ENCODE data around the gene MRPL43. TPM values are rescaled to one million over a fixed set of nuclear protein-coding genes. Genes with fewer than 3 reads are reported as not detected.

Gene MRPL43
- total and polyA plus RNA-seq, 5 donors from 2014 or later = 40.2 to 148 (median 136) TPM

- H3K4me1 Mint-ChIP-seq = peaks cover 4 to 22% (median 12%) of the 10 kb centered on the region in 4 donors
- DNase-seq (no peak), ATAC-seq (ENCODE audit: low read depth in 2 of 2) (no peak)
- H3K36me3 ChIP-seq (ENCODE audit: control insufficient read depth, insufficient read depth, low read length) = no peaks in the 10 kb centered on the region
- no peak overlapping the region for H3K4me3 ChIP-seq (ENCODE audit: low read depth, low read length)
- peaks cover 43% of the 10 kb centered on the region for H3K27me3 Mint-ChIP-seq
- no peaks in the 10 kb centered on the region for H3K9me3 ChIP-seq (ENCODE audit: control insufficient read depth in 2 of 2, low read length in 2 of 2)
- H3K4me1 ChIP-seq (ENCODE audit: control insufficient read depth, insufficient read depth, low read length, poor library complexity, severe bottlenecking) = peaks cover 9% of the 10 kb centered on the region
- H3K9me3 Mint-ChIP-seq = peaks cover 0 to 1% (median 0%) of the 10 kb centered on the region in 7 donors
- peaks cover 13% of the 10 kb centered on the region for H3K27me3 ChIP-seq (ENCODE audit: control insufficient read depth, insufficient read depth, low read length)
- H3K36me3 Mint-ChIP-seq = no peaks in the 10 kb centered on the region
- H3K27ac ChIP-seq (ENCODE audit: insufficient read depth, low read length, poor library complexity, severe bottlenecking) = no peak overlapping the region
- no peak overlapping the region for H3K27ac Mint-ChIP-seq
- no peak overlapping the region for H3K4me3 Mint-ChIP-seq
These were observed 29.5 kb upstream of the MRPL43 start for GRCh38 chr10:101016814-101017213.

- no peaks in the 10 kb centered on the region for H3K36me3 Mint-ChIP-seq
- Histone ChIP-seq H3K4me1 (ENCODE audit: control insufficient read depth, insufficient read depth, low read length, poor library complexity, severe bottlenecking) (peaks cover 9% of the 10 kb centered on the region), H3K27ac (ENCODE audit: insufficient read depth, low read length, poor library complexity, severe bottlenecking) (no peak overlapping the region), H3K36me3 (ENCODE audit: control insufficient read depth, insufficient read depth, low read length) (no peaks in the 10 kb centered on the region), H3K4me3 (ENCODE audit: low read depth, low read length) (no peak overlapping the region), H3K9me3 (ENCODE audit: control insufficient read depth in 2 of 2, low read length in 2 of 2) (no peaks in the 10 kb centered on the region), H3K27me3 (ENCODE audit: control insufficient read depth, insufficient read depth, low read length) (peaks cover 13% of the 10 kb centered on the region)
- DNase-seq = no peak
- no peak for ATAC-seq (ENCODE audit: low read depth in 2 of 2)
- peaks cover 39% of the 10 kb centered on the region for H3K27me3 Mint-ChIP-seq
- H3K4me3 Mint-ChIP-seq = no peak overlapping the region
- H3K27ac Mint-ChIP-seq = no peak overlapping the region
- H3K9me3 Mint-ChIP-seq = peaks cover 0 to 1% (median 0%) of the 10 kb centered on the region in 7 donors
- peaks cover 4 to 22% (median 12%) of the 10 kb centered on the region in 4 donors for H3K4me1 Mint-ChIP-seq
These were observed 28.3 kb upstream of the MRPL43 start for GRCh38 chr10:101015582-101015973.

- H3K36me3 Mint-ChIP-seq = no peaks in the 10 kb centered on the region
- peaks cover 39% of the 10 kb centered on the region for H3K27me3 Mint-ChIP-seq
- no peak overlapping the region for H3K27ac Mint-ChIP-seq
- Histone ChIP-seq H3K27ac (ENCODE audit: insufficient read depth, low read length, poor library complexity, severe bottlenecking) (no peak overlapping the region), H3K4me1 (ENCODE audit: control insufficient read depth, insufficient read depth, low read length, poor library complexity, severe bottlenecking) (peaks cover 9% of the 10 kb centered on the region), H3K27me3 (ENCODE audit: control insufficient read depth, insufficient read depth, low read length) (peaks cover 13% of the 10 kb centered on the region), H3K36me3 (ENCODE audit: control insufficient read depth, insufficient read depth, low read length) (no peaks in the 10 kb centered on the region), H3K4me3 (ENCODE audit: low read depth, low read length) (no peak overlapping the region), H3K9me3 (ENCODE audit: control insufficient read depth in 2 of 2, low read length in 2 of 2) (no peaks in the 10 kb centered on the region)
- H3K4me1 Mint-ChIP-seq = peaks cover 4 to 22% (median 12%) of the 10 kb centered on the region in 4 donors
- ATAC-seq (ENCODE audit: low read depth in 2 of 2) (no peak), DNase-seq (no peak)
- H3K9me3 Mint-ChIP-seq = peaks cover 0 to 1% (median 0%) of the 10 kb centered on the region in 7 donors
- no peak overlapping the region for H3K4me3 Mint-ChIP-seq
These were observed 27.8 kb upstream of the MRPL43 start for GRCh38 chr10:101014966-101015581.

DNA sequence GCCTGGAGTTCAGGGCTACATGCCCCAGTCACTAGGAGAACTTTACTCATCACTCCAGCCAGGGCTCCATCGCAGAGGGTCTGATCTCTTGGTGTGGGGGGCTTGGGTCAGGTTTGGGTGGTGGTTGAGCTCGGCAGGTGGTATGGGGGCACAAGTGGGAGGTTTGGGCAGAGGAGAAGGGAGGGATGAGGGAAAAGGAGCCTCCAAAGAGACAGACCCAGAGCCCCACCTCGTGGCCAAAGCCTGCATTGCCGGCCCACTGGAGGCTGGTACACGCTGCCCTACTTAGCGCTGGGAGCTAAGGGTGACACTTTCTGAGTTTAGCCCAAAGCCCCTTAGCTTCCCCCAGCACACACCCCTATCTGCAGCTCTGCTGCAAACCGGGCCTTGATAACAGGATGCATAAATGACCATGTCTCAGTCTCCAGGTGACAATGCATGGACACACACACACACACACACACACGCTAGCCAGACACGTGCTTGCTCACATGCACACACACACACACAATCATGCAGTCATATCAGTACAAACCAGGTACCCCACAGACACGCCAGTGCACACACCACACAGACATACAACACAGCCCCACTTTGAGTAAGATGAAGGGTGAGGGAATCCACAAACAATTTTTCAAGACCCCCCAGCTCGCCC is 27.1 kb upstream of the MRPL43 start:
- Histone ChIP-seq H3K4me1 (ENCODE audit: control insufficient read depth, insufficient read depth, low read length, poor library complexity, severe bottlenecking) (peaks cover 9% of the 10 kb centered on the region), H3K36me3 (ENCODE audit: control insufficient read depth, insufficient read depth, low read length) (no peaks in the 10 kb centered on the region), H3K27me3 (ENCODE audit: control insufficient read depth, insufficient read depth, low read length) (peaks cover 13% of the 10 kb centered on the region), H3K4me3 (ENCODE audit: low read depth, low read length) (no peak overlapping the region), H3K9me3 (ENCODE audit: control insufficient read depth in 2 of 2, low read length in 2 of 2) (no peaks in the 10 kb centered on the region), H3K27ac (ENCODE audit: insufficient read depth, low read length, poor library complexity, severe bottlenecking) (no peak overlapping the region)
- Mint-ChIP-seq H3K4me1 (peaks cover 4 to 20% (median 12%) of the 10 kb centered on the region in 4 donors), H3K9me3 (peaks cover 0 to 1% (median 0%) of the 10 kb centered on the region in 7 donors), H3K4me3 (no peak overlapping the region), H3K27ac (peak overlapping the region in 2 of 3 donors; percentile 32 to 77), H3K36me3 (no peaks in the 10 kb centered on the region), H3K27me3 (peaks cover 35% of the 10 kb centered on the region)
- peak in 1 of 2 donors; percentile 55 for ATAC-seq (ENCODE audit: low read depth in 2 of 2)
- peak; percentile 61 to 72 (median 62) for DNase-seq

DNA sequence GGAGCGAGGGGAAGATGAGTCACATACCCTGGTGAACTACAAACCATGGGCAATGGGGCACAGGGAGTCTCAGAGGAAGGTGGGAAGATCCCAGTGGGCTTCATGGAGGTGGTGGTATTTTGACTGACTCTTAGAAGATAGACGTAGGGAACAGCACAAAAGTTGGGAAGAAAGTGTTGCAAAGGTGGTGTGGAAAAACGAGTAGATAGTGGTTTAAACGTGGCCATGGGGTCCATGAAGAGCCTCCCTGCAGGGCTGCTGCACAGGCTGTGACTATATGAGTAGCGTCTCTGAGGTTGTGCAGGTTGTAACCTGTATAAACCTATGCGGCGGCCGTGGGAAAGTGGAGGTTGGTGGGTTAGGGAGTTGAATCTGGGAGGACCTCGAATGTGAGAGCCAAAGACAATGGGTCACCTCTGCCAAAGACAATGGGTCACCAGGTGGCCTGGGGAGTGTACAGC is 26.1 kb upstream of the MRPL43 start:
- Mint-ChIP-seq H3K9me3 (peaks cover 0 to 1% (median 0%) of the 10 kb centered on the region in 7 donors), H3K4me3 (no peak overlapping the region), H3K36me3 (no peaks in the 10 kb centered on the region), H3K27me3 (peaks cover 28% of the 10 kb centered on the region), H3K4me1 (peaks cover 4 to 18% (median 12%) of the 10 kb centered on the region in 4 donors), H3K27ac (peak overlapping the region in 1 of 3 donors; percentile 30)
- Histone ChIP-seq H3K27ac (ENCODE audit: insufficient read depth, low read length, poor library complexity, severe bottlenecking) (no peak overlapping the region), H3K9me3 (ENCODE audit: control insufficient read depth in 2 of 2, low read length in 2 of 2) (no peaks in the 10 kb centered on the region), H3K4me3 (ENCODE audit: low read depth, low read length) (no peak overlapping the region), H3K36me3 (ENCODE audit: control insufficient read depth, insufficient read depth, low read length) (no peaks in the 10 kb centered on the region), H3K4me1 (ENCODE audit: control insufficient read depth, insufficient read depth, low read length, poor library complexity, severe bottlenecking) (peaks cover 9% of the 10 kb centered on the region), H3K27me3 (ENCODE audit: control insufficient read depth, insufficient read depth, low read length) (peaks cover 10% of the 10 kb centered on the region)
- ATAC-seq (ENCODE audit: low read depth in 2 of 2) = no peak
- DNase-seq = no peak

DNA sequence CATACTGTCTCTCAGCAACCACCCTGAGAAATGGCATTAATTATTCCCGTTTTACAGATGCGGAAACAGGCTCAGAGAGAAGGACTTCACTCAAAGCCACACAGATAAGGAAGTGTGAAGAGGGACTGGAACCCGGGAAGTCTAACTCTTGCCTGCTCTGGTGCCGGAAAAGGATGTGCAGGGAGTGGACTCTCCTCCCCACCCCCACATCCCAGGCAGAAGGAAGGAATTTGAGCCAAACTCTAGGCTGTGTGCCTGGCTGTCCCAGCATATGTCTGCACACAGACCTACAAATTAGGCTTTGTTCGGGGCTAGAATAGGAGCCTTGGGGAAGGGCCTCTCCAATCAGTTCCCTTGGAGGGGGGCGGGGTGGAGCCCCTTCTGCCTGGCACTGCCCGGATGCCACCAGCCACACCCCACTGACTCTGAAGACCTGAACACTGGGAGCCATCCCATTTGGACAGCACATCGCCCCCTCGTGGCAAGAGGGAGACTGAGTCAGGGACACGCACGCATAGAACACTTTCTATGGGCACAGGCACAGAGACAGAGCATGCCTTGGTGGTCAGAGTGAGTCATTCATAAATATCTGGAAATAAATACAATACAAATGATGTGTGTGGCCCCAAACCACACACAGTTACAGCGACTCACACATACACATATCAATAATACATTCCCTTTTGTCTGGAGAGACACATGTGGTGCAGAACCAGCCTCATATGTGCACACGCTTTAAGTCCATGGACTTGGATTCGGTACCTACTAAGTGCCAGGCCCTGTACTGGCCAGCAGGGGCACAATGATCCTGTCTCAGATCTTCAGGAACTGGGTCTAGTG is 25.4 kb upstream of the MRPL43 start:
- Mint-ChIP-seq H3K36me3 (no peaks in the 10 kb centered on the region), H3K27ac (peak overlapping the region in 1 of 3 donors; percentile 30), H3K4me3 (no peak overlapping the region), H3K27me3 (peaks cover 24% of the 10 kb centered on the region), H3K9me3 (no peaks in the 10 kb centered on the region), H3K4me1 (peaks cover 4 to 17% (median 12%) of the 10 kb centered on the region in 4 donors)
- DNase-seq (peak; percentile 60 to 83 (median 70)), ATAC-seq (ENCODE audit: low read depth in 2 of 2) (peak; percentile 84 to 91)
- no peaks in the 10 kb centered on the region for H3K9me3 ChIP-seq (ENCODE audit: control insufficient read depth in 2 of 2, low read length in 2 of 2)
- H3K27ac ChIP-seq (ENCODE audit: insufficient read depth, low read length, poor library complexity, severe bottlenecking) = no peak overlapping the region
- H3K27me3 ChIP-seq (ENCODE audit: control insufficient read depth, insufficient read depth, low read length) = peaks cover 10% of the 10 kb centered on the region
- no peaks in the 10 kb centered on the region for H3K36me3 ChIP-seq (ENCODE audit: control insufficient read depth, insufficient read depth, low read length)
- peaks cover 9% of the 10 kb centered on the region for H3K4me1 ChIP-seq (ENCODE audit: control insufficient read depth, insufficient read depth, low read length, poor library complexity, severe bottlenecking)
- no peak overlapping the region for H3K4me3 ChIP-seq (ENCODE audit: low read depth, low read length)

GRCh38 chr10:101011517-101012423 is 24.5 kb upstream of the MRPL43 start:
- no peak for DNase-seq
- H3K36me3 ChIP-seq (ENCODE audit: control insufficient read depth, insufficient read depth, low read length) = no peaks in the 10 kb centered on the region
- peaks cover 5% of the 10 kb centered on the region for H3K27me3 ChIP-seq (ENCODE audit: control insufficient read depth, insufficient read depth, low read length)
- no peak overlapping the region for H3K4me3 ChIP-seq (ENCODE audit: low read depth, low read length)
- Mint-ChIP-seq H3K27ac (no peak overlapping the region), H3K36me3 (no peaks in the 10 kb centered on the region), H3K9me3 (no peaks in the 10 kb centered on the region), H3K4me3 (no peak overlapping the region), H3K27me3 (peaks cover 15% of the 10 kb centered on the region), H3K4me1 (peaks cover 4 to 17% (median 12%) of the 10 kb centered on the region in 4 donors)
- H3K27ac ChIP-seq (ENCODE audit: insufficient read depth, low read length, poor library complexity, severe bottlenecking) = no peak overlapping the region
- H3K4me1 ChIP-seq (ENCODE audit: control insufficient read depth, insufficient read depth, low read length, poor library complexity, severe bottlenecking) = peaks cover 9% of the 10 kb centered on the region
- ATAC-seq (ENCODE audit: low read depth in 2 of 2) = no peak
- no peaks in the 10 kb centered on the region for H3K9me3 ChIP-seq (ENCODE audit: control insufficient read depth in 2 of 2, low read length in 2 of 2)
